Measurements from ENCODE around the gene ZNF827. TPM values are rescaled to one million over a fixed set of nuclear protein-coding genes. Genes with fewer than 3 reads are reported as not detected.
"Not testable (repeated sequence)": the region's sequence is repeated elsewhere in the genome, so short reads cannot be mapped to it uniquely, and the experiment has no call there.

Gene ZNF827
- polyA plus RNA-seq, 1 donor, result 19.0 TPM

DNA sequence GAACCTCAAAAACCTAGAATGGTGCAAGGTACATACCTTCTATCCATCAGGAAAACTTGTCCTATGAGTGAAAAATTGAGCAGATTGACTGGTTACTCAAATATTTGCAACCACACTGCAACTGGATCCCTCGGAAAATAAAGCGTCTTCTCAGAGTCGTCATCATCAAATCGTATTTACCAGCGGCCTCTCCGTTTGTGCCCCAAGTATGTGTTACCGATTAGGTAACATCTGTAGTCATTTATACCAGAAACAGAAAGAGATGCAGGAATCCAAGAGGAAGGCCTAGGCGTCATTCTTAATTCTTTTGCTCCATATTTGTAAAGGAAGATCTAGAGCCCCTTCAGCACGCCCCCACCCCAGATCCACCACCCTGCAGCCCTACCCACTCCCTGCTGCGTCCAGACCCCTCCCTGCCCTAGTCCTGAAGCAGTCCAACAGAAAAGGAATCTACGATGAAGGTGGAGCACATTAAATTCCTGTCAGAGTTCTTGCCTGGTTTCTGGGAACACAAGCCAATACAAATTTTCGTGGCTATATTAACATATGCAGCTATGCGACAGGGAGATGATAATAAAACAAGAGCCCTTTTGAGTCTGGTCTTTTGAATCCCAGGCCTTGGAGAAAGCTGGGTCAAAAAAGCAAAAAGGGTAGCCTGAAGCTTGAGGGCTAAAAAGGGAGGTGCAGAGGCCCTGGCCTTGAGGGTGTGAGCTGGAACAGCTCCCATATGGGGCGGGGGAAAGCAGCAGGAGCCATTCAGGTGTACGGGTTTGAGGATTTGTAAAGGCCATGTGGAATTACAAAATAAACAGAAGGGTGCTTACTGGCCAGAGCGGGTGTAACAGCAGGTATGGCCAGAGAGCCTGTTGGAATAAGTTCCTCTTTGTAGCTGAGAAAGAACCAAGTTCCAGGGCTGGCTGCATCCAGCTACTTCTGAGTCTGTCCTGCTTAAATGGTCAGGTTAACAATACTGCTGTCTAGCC is 77.0 kb downstream of the ZNF827 start:
- no peak for DNase-seq

DNA sequence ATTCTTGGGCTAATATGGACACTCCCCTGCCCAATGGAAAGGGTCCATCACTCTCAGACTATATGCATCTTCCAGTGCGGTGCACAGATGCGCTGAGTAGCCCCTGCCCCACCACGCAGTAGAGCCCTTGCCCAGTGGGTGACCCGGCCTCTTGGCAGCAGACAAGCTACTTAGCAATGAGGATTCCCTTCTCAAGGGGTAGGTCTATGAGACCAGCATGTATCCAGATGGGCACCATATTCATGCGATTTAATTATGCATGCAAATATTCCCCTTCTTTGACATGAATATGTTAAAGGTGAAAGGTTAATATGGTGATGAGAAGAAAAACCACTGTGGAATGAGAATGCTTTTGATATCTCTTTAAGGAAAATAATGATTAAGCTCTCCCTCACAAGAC is 77.7 kb downstream of the ZNF827 start:
- DNase-seq, result no peak

DNA sequence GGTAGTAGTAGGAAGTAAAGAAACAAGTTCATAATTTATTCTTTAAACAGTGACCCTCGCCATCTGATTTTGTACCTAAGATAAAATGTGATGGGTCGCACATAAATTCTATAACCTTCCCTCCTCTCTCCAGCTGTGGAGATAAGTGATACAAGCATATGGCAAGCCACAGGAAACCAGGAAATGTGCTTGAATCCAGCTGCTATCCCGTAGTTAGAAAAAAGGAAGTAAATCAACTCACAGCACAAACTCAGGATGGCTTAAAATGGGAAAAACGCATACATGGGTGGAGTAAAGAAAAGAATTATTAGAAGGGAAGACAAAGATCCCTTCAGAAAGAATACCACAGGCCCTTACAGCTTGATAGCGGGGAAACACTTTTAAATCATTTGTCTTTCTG is 78.2 kb downstream of the ZNF827 start:
- no peak for DNase-seq

DNA sequence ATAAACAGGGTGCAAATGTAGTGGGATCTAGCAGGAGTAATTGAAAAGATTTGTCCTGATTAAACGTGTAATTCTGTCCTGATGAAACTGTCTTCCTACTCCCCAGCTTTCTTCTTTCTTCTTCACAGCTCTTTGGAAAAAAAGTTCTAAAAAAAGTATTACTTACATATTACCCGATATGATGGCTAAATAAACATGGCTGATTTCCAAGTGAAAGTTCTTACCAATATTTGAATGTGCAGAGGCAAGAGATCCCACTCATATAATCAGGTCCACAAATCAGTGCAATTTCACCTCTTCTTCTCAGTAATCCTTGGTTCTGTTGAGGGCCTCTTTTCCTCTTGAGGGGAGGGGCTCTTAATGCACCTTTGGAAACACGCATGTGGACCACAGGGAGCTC is 78.7 kb downstream of the ZNF827 start:
- no peak for DNase-seq

DNA sequence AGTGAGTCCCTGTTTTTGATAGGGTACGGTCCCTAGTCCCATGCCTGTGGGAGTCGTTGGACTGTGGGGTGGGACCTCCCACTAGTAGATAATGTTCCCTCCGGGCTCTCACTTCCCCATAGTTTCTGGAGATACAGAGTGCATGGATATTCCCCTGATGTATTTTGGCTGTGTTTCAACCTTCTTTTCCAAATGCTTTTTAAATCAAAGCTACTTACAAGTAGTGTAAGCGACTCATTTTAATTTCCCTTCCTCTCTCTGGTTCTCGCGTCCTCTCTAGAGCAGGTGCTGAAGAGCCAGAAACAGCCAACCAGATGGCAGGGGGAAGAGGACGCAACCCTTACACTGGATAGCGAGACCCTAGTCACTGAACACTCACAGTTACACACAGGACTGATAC is 79.2 kb downstream of the ZNF827 start:
- DNase-seq, result no peak

DNA sequence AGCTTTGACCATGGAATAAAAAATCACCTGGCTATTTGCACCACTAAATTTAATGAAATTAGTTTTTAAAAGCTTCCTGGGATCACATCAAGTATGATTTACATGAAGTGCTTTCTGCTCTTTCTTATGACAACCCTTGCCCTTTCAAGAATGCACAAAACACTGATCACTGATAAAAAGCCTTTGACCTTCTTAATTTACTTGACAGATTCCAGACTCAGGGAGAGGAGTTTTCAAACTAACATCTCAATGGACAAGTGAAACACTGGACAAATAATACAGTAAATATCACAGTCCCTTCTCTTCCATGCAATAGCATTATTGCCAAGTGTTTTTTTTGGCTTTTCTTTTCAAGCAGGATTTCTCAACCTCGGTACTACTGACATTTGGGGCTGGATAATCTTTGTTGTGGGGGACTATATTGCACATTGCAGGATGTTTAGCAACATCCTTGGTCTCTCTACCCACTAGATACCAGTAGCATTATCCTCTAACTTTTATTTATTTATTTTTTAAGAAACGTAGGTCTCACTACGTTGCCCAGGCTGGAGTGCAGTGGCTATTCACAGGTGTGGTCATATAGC is 86.3 kb downstream of the ZNF827 start:
- no peak for DNase-seq

DNA sequence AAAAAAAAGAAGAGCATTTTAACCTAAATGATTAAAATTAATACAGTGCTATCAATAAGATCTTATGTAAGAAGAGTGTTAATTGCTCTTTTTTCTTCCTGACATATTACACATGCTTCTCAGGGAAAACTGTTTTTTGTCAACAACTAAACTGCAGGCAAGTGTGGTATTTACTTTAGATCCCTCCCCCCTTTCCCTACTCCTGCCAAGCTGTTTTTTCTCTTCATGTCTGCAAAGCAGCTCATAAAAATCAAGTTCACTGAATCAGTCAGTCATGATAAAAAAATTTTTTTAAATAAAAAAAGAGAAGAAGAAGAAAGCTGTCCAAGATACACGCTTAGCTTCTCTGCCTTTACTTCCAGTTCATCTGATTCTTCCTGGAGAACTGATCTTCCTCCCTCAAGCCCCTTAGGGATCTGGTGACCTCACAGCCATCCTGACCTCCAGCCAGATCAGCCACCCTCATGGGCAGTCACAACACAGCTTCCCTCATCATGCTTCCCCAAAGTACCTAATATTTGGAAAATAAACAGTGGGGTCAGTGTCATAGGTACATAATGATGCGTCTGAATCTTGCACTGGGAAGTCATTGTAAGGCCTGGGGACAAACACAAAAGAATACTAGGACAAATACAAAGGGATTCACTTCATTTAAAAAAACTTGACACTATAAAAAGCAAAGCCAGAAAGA is 87.0 kb downstream of the ZNF827 start:
- DNase-seq, result no peak

DNA sequence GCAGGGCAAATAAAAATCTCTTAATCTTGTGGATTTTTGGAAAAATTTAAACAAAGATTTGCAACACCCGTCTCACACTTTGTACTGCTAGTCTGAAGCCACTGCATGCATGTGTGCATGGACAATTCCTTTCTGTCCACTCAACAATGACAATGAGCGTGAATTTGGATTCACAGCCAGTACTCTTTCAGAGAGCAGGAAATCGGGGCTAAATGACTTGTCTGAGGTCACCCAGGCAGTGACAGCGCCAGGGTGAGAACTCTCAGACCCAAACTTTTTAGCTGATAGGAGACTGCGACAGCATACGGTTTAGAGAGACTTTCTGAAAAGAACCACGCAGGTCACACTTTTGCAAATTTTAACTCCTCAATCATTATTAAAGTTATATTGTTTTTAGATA is 90.9 kb downstream of the ZNF827 start:
- DNase-seq, result no peak

DNA sequence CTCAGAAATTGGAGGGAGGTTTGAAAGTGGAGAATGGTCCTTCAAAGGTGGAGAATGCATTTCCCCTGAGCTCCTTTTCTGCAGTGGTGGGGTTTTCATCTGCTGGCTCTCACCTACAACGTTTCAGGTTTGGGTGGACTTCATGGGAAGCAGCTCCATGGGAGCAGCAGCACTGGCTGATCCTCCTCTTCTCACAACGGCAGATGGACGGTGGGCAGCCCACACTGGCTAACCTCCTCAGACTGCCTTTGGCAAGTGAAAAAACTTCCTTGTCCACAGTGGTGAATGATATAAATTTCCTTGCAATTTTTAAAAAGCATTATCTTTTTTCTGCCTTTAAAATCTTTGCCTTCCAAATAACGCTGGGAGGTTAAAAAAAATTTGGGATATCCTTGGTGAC is 93.5 kb downstream of the ZNF827 start:
- DNase-seq, result no peak

DNA sequence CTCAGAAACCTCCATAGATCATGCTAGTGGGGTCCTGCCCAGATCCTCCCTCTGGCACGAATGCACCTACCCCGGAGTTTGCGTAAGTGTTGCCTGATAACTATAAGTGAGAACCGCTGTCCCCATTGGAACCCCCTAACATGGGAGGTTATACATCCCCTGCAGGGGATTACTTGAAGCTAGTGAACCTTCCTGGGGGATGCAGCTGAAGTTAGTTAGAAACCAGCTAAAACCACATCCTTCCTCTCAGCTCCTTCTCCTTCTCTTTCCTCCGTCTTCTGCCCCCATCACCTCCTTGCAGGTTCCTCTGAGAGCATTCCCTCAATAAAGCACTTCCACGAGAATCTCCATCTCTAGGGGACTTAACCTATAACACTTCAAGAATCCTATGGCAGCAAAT is 95.0 kb downstream of the ZNF827 start:
- no peak for DNase-seq

DNA sequence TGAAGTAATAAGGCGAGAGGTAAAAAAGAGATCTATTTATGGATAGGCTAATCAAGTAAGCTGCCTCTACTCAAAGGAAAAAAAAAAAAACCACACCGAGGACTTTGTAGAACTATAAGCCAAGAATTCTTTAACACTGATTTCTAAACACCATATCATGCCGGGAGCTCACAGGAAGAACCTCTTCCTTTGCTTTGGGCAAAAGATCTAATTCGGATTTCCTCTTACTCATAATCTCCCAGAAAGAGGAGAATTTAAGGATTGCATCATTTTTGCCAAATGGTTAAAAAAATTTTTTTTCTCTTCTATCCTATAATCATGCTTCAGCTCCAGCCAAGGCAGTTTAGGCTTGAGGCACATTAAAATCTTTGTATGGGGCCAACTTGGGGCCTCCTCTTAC is 95.5 kb downstream of the ZNF827 start:
- no peak for DNase-seq

DNA sequence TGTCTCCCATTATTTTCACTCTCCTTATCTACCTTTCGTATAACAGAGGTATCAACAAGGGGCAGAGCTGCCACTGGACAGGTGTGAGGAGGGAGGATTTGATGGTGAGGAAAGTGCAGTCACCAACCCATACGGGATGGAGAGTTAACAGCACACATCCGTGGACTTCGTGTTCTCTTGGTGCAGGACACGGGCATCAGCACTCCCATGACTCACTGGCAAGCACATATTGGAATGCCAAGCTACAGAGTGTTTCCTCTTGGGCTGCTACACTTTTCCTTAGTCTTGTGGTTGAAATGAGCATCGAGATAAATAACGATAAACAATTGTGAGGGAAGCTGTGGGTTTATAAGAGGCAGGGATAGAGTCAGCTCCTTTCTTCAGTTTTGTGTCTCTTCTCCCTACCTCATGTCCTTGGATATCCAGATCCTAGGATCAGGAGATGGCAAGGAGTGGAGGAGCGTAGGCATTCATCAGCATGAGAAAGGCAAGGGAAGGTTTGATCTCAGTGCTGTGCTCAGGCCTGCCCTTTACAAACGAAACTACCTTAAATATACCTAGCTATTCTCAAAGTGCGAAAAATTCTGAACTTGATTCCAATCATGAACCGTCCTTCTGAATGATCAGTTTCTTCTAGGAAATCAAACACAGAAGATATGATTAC is 96.3 kb downstream of the ZNF827 start:
- no peak for DNase-seq

DNA sequence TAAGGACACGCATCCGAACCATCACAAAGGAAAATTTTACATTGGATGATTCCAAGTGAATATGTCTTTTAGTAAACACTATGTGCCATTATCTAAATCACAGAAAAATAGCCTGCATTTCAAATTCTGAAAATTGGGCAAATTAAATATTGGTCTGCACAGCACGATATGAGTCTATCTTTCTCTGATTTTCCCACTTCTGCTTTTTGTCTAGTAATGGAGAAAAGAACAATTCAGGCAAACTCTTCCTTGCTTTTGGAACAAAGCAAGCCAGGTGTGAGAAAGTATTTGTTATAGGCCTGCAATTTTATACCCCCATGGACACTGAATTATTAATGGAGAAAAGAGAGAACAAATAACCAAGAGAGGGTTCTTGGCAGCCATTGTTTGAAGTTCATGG is 97.8 kb downstream of the ZNF827 start:
- no peak for DNase-seq

DNA sequence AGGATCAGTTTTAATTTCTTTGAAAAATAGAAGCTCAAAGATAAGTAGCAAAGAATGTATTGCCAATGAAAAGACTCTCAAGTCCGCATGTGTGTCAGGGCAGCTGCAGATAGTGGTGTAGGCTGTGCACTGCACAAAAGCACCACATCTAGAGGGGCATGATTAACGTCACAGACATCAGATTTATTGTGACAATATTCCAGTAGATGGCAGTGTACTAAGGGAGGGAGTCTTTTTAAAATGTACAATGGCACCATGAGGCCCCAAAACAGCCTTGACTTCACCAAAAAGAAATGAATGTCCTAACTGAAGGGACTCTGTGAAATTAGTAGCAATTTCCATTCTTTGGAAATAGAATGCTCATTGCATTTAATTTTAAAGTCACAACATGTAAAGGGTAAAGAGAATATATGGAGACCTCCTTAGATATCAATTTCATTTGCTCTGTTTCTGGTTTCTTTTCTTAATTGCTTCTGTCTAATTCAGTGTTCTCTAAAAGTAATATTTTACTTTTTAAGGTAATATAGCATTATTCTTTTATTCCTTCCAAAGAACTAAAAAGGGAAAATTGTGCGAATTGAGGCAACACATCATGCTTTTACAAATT is 98.4 kb downstream of the ZNF827 start:
- DNase-seq, result no peak

DNA sequence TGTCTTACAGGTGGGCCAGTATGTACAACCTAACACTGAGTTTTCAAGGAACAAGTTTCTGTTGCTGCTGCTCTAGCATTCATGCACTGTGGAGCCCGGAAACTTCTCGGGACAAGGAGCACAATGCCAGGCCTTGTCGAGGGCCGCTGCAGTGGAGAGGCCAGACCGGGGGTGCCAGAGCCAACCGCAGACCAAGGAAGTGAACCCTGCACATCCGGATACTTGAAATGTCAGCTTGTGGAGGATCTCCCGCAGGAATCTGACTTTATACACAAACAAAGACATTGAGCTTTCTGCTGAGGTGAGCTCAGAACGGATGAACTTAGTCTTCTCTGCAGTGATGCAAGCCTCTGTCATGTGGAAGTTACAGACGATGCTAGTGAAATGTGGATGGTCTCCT is 99.5 kb downstream of the ZNF827 start:
- DNase-seq, result no peak

DNA sequence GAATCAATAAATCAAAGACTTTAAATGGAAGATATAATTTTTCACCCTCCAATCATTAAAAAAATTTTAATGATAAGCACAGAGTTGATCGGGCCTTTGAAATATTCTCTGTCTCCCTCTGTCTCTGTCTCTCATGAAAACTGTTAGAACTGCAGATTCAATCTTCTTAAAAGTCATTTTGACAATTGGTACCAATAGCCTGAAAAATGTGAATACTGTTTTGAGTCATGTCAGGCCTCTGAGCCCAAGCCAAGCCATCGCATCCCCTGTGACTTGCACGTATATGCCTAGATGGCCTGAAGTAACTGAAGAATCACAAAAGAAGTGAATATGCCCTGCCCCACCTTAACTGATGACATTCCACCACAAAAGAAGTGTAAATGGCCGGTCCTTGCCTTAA is 106.2 kb downstream of the ZNF827 start:
- not testable (repeated sequence) for DNase-seq

DNA sequence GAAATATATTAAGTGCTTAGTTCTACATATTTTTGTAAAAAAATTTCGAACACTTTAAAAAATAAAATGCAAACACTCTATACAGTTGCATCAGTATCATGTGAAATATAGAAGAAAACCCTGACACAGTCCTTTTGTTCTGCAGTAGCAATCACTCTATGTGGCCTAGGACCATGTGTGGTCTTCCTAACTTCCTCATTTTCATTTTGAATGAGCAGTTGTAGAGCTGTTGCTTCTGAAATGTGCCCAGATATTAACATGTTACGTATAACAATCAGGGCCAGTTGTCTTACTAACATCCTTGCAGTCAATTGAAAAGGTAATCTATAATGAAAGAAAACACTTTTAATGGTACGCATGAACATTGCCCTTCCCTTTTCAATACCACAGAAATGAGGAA is 107.9 kb downstream of the ZNF827 start:
- no peak for DNase-seq

DNA sequence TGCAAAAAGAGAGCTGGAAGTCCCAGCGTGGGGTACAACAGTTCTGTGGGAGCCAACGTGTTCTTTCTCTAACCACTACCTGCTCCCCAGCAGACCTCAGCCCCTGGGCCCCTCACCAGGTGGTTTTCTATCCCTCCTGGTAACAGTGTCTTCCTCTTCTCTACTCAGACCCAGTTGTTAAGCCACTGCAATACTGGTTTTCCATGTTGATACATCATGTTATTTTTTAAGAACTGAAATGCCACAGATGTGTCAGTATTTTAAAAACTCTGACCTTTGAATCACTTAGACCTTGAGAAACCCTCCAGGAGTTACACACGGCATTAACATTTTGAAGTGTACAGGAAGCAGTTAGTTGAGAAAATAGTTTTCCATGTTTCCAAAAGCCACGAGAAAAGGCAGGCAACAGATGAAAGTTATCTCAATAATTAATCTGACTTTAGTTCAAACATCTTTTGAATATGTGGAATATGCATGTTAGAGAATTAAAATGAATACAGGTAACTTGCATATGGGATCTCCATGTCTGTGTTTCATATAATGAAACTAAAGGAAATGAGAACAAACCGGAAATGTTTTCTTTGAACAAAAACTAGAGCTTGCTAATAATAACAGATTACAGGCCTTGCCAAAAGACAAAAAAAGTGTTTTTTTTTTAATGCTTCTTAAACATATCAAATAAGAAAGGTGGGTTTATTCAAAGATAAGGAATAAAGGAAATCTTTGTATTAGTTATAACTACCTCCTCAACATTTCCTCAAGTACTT is 108.8 kb downstream of the ZNF827 start:
- no peak for DNase-seq

DNA sequence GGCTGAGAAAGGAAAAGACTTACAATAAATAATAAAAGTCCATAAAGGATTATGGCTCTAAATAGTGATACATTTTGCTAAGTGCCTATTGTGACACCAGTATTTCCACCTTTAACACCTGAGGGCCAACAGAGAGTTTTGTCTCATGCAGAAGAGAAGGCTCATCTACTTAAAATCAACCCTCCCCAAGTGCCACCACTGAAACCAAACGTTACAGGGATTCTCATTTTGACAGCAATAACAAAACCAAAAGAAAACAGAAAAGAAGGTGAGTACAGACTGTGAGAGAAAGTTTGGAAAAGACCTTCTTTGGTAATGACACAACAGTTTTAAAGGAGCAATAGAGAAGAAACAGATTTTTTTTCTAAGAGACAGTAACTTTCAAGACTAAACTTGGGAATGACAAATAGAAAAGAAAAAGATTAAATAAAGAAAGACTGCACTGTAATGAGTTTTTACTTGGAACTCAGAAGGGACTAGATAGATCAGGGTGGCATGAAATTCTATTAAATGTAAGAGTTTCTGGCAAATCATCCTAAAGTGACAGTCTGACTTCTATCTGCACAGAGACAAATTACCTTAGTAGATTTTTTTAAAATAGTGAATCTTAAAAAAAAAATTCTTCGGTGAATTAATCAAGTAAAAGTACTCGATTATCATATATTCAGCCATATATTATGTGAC is 109.7 kb downstream of the ZNF827 start:
- no peak for DNase-seq

DNA sequence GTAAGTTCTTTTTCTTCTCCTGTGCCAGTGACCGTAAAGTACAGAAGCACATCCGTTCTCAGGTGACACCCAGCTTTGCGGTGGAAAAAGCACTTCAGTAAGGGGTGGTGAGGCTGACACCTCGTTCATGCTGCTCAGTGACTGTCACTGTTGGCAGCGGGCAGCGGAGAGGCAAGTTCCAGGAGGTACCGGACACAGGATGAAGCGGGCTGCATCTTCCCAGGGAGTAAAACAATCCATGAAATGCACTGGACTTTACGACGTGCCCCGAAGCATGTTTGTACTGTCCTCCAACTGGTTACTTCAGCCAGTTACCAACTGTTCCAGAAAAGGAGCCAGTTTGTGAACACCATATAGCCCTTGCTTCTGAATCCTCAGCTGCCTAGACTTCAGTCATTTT is 110.7 kb downstream of the ZNF827 start:
- no peak for DNase-seq

DNA sequence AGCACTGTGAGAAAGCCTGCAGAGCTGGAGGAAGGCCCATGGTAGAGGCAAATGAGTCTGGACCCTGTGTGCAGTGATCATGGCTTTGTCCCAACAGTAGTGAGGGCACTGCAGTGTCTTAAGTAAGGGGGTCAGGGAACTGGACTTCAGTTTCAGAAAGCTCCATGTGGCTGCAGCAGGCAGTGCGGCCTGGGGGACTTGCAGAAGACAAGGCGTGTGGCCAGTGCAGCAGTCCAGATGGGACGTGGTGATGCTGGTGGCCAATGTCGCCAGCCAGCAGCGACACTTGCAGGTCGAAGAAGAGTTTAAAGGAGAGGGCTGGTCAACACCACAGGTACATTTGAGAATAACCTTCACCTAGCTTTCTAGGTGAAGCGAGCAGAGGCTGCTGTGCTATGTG is 113.4 kb downstream of the ZNF827 start:
- no peak for DNase-seq
